Neural crest cell (in vitro differentiated cells): Measurements from ENCODE around the gene PTPRG. TPM values are rescaled to one million over a fixed set of nuclear protein-coding genes. Genes with fewer than 3 reads are reported as not detected.

Source experiments
- DNase-seq: peaks from one replicate; pipeline ENCODE4 v3.0.0; 2021; ENCODE audit warnings: low read depth, mixed read lengths, low spot score
- H3K27ac Mint-ChIP-seq: one replicate; pipeline ENCODE4 v1.8.0; 2021; ENCODE audit warnings: mild to moderate bottlenecking, mixed read lengths; ENCODE audit not compliant: unreplicated experiment
- H3K27me3 Mint-ChIP-seq: 2 replicates; pipeline ENCODE4 v1.8.0; 2021; ENCODE audit warnings: low read depth, mild to moderate bottlenecking, mixed read lengths
- H3K36me3 Mint-ChIP-seq: 2 replicates; pipeline ENCODE4 v1.8.0; 2021; ENCODE audit warnings: low read depth, mild to moderate bottlenecking, mixed read lengths
- H3K4me1 Mint-ChIP-seq: 2 replicates; pipeline ENCODE4 v1.8.0; 2021; ENCODE audit warnings: mixed read lengths
- H3K4me3 Mint-ChIP-seq: one replicate; pipeline ENCODE4 v1.8.0; 2021; ENCODE audit warnings: mild to moderate bottlenecking, mixed read lengths
- H3K9me3 Mint-ChIP-seq: 2 replicates; pipeline ENCODE4 v1.8.0; 2021; ENCODE audit warnings: mixed read lengths
- total RNA-seq: library from RNA; stranded (reverse); gene quantifications from 2 replicates; pipeline ENCODE4 v1.2.1, GENCODE V29; 2021
- TF ChIP-seq, protein P1 (sequence below): fragments of 200-600 bp; sonication (generic); conservative IDR thresholded peaks from 2 replicates; pipeline ENCODE4 v1.5.0; 2021; ENCODE audit warnings: antibody characterized with exemption, mild to moderate bottlenecking

PTPRG gene
- total RNA-seq, 1 donor from 2014 or later, result 41.2 TPM

DNA sequence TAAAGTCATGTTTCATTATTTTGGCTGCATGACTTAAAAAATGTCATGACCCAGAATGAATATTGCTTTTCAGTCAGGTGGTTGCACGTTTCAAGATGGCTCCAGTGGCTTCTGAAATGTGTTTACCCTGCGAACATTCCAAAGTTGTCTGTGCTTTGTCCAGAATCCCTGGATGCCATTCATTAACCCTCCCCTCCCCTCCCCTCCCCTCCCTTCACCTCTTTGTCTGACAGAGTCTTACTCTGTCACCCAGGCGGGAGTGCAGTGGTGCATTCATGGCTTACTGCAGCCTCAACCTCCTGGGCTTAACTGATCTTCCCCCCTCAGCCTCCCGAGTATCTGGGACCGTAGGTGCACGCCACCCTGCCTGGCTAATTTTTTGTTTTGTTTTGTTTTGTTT is 308.0 kb downstream of the PTPRG start:
- peaks cover 21% of the 10 kb centered on the region for H3K4me1 Mint-ChIP-seq
- no peaks in the 10 kb centered on the region for H3K9me3 Mint-ChIP-seq
- no peak for DNase-seq
- H3K27me3 Mint-ChIP-seq, result no peaks in the 10 kb centered on the region
- no peak overlapping the region for H3K4me3 Mint-ChIP-seq
- no peaks in the 10 kb centered on the region for H3K36me3 Mint-ChIP-seq
- no peak overlapping the region for H3K27ac Mint-ChIP-seq
- TF ChIP-seq, protein P1, sequence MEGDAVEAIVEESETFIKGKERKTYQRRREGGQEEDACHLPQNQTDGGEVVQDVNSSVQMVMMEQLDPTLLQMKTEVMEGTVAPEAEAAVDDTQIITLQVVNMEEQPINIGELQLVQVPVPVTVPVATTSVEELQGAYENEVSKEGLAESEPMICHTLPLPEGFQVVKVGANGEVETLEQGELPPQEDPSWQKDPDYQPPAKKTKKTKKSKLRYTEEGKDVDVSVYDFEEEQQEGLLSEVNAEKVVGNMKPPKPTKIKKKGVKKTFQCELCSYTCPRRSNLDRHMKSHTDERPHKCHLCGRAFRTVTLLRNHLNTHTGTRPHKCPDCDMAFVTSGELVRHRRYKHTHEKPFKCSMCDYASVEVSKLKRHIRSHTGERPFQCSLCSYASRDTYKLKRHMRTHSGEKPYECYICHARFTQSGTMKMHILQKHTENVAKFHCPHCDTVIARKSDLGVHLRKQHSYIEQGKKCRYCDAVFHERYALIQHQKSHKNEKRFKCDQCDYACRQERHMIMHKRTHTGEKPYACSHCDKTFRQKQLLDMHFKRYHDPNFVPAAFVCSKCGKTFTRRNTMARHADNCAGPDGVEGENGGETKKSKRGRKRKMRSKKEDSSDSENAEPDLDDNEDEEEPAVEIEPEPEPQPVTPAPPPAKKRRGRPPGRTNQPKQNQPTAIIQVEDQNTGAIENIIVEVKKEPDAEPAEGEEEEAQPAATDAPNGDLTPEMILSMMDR, result no peak

DNA sequence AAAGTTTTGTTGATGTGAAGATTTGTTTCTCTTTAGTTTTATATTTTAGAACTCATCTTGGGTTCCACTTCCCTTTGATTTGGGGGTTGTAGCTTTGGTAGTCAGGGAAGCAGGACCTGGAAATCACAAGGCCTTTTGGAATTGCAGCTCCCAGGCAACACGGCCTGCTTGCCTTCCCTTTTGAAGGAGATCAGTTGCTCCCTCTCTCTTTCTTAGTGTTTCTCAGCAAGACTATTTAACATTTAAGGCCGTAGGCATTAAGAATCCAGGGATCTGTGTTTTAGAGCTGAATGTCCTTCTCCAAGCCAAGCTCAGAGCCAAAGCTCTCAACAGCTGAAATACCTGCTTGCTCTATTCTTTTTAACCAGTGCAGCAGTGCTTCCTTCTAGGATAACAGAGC is 310.3 kb downstream of the PTPRG start:
- no peaks in the 10 kb centered on the region for H3K27me3 Mint-ChIP-seq
- no peaks in the 10 kb centered on the region for H3K9me3 Mint-ChIP-seq
- peaks cover 34% of the 10 kb centered on the region for H3K4me1 Mint-ChIP-seq
- DNase-seq, result no peak
- H3K4me3 Mint-ChIP-seq, result no peak overlapping the region
- H3K36me3 Mint-ChIP-seq, result no peaks in the 10 kb centered on the region
- H3K27ac Mint-ChIP-seq, result no peak overlapping the region
- TF ChIP-seq, protein P1, result no peak

DNA sequence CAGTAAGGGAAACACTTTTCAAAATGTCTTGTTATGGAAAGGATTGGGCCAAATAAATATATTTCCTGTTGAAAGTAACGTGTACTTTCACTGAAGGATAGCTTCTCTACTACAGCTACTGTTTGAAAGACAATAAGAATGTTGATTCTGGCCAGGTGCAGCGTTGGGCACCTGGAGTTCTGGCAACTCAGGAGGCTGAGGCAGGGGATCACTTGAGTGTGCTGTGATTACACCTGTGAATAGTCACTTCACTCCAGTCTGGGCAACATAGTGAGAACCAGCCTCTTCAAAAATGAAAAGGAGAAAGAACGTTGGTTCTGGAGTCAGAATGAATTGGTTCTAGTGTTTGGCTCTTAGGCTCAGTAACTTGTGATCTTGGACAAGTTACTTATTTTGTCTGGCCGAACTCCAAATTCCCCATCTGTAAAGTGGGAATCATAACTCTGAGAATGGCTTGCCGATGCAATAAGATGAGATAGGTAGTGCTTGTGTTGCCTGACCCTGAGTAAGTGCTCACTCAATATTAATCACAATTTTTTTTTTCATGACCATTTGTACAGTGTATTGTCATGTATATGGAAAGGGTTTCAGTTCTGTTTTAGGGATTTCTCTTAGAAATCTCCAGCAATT is 310.8 kb downstream of the PTPRG start:
- H3K9me3 Mint-ChIP-seq, result no peaks in the 10 kb centered on the region
- TF ChIP-seq, protein P1, result no peak
- peaks cover 34% of the 10 kb centered on the region for H3K4me1 Mint-ChIP-seq
- DNase-seq, result no peak
- no peak overlapping the region for H3K4me3 Mint-ChIP-seq
- no peaks in the 10 kb centered on the region for H3K27me3 Mint-ChIP-seq
- H3K27ac Mint-ChIP-seq, result no peak overlapping the region
- no peaks in the 10 kb centered on the region for H3K36me3 Mint-ChIP-seq

DNA sequence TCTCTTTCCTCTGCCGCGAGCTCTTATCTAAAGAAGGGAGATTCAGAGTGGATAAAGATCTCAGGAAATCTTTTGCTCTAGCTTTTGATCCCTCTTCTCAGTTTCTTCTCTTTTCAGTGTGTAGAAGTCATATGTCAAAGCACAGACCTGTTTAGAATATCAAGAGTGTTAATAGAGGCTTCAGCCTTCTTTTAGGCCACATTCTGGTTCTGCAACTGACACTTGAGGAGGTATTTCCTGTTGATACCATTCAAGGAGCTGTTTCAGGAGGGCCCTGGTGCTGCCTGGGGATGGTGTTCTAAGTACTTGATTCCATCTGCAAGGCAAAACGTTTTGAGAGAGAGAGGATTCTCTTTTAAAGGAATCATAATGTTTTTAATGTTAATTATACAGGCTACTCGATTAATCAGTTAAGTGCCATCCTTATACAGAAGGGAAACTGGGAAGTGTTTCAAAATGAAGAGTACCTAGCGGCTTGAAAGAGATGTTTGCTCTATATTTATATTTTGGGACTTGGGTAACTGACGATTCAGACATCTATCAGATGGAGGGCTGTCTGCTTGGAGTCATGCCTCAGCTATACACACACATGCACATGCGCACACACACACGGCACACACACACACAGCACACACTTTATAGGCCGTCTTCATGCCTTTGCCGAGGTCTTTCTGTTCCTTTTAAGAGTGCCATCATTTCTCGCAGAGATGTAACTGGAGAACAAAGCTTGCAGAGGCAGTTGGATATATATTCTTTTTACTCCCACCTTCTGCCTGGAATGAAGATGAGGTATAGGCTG is 313.9 kb downstream of the PTPRG start:
- peaks cover 13% of the 10 kb centered on the region for H3K4me1 Mint-ChIP-seq
- DNase-seq, result no peak
- H3K4me3 Mint-ChIP-seq, result no peak overlapping the region
- H3K9me3 Mint-ChIP-seq, result no peaks in the 10 kb centered on the region
- no peaks in the 10 kb centered on the region for H3K36me3 Mint-ChIP-seq
- TF ChIP-seq, protein P1, result no peak
- no peaks in the 10 kb centered on the region for H3K27me3 Mint-ChIP-seq
- no peak overlapping the region for H3K27ac Mint-ChIP-seq

DNA sequence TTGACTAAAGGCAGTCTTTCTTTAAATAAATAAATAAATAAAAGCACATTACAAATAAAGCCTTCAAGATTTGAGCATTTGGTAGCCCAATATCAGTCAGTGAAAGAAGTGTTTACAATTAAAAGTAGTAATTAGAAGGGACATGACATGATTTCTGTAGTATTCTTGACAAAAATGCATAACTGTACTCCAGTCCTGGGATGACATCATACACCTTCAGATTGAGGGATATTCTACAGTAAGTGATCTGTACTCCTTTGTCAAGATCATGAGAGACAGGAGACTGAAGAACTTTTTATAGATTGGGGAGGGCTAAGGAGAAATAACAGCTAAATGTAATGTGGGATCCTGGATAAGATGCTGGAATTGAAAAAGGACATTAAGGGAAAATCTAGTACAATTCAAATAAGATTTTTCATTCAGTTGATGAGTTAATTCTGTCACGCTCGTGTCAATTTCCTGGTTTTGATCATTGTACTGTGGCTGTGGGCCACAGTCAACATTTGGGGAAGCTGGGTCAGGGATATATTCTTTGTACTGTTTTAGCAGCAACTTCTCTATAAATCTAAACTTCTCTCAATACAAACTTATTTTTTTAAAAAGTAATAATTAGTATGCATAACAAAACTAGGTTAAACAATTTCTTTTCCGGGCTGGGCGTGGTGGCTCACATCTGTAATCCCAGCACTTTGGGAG is 314.8 kb downstream of the PTPRG start:
- no peak overlapping the region for H3K27ac Mint-ChIP-seq
- H3K36me3 Mint-ChIP-seq, result no peaks in the 10 kb centered on the region
- H3K27me3 Mint-ChIP-seq, result no peaks in the 10 kb centered on the region
- H3K9me3 Mint-ChIP-seq, result no peaks in the 10 kb centered on the region
- no peak overlapping the region for H3K4me3 Mint-ChIP-seq
- peaks cover 13% of the 10 kb centered on the region for H3K4me1 Mint-ChIP-seq
- no peak for DNase-seq
- TF ChIP-seq, protein P1, result no peak
